HepG2 (cell line): ENCODE results near the gene MDP1. TPM values are rescaled to one million over a fixed set of nuclear protein-coding genes. Genes with fewer than 3 reads are reported as not detected.

ENCODE experiments used
- ARNT2 ChIP-seq: sonication (generic); formaldehyde crosslinking; IDR thresholded peaks from 2 replicates; pipeline ENCODE4 v1.8.0; 2022; ENCODE audit warnings: mild to moderate bottlenecking, low read depth, missing genetic modification reagents, moderate library complexity
- CEBPB ChIP-seq: IDR thresholded peaks from 2 replicates; pipeline ENCODE4 v1.6.1; 2011; ENCODE audit warnings: low read depth, low read length, improper control_type of control experiment, borderline replicate concordance
- CHD4 ChIP-seq: fragments of 200-600 bp; sonication (generic); IDR thresholded peaks from 2 replicates; pipeline ENCODE4 v1.7.0; 2017; ENCODE audit warnings: mild to moderate bottlenecking, low read length, borderline replicate concordance
- DNMT3B ChIP-seq: conservative IDR thresholded peaks from 2 replicates; pipeline ENCODE4 v1.6.1; 2016; ENCODE audit warnings: missing biosample characterization, control low read depth
- JUNB ChIP-seq: sonication (generic); formaldehyde crosslinking; IDR thresholded peaks from 2 replicates; pipeline ENCODE4 v1.8.0; 2022; ENCODE audit warnings: missing genetic modification reagents, mild to moderate bottlenecking, borderline replicate concordance
- KDM6A ChIP-seq: IDR thresholded peaks from 2 replicates; pipeline ENCODE4 v1.6.1; 2016; ENCODE audit warnings: low read depth
- SRY ChIP-seq: sonication (generic); formaldehyde crosslinking; IDR thresholded peaks from 2 replicates; pipeline ENCODE4 v1.8.0; 2022; ENCODE audit warnings: mild to moderate bottlenecking, missing genetic modification reagents
- TBX3 ChIP-seq: fragments of 450-650 bp; IDR thresholded peaks from 2 replicates; pipeline ENCODE4 v1.6.1; 2017; ENCODE audit warnings: antibody characterized with exemption, mild to moderate bottlenecking, inconsistent platforms, borderline replicate concordance
- ZBTB25 ChIP-seq: IDR thresholded peaks from 2 replicates; pipeline ENCODE4 v1.6.1; 2018; ENCODE audit warnings: missing genetic modification reagents
- ZNF280D ChIP-seq: sonication (generic); formaldehyde crosslinking; IDR thresholded peaks from 2 replicates; pipeline ENCODE4 v1.5.1; 2020; ENCODE audit warnings: mild to moderate bottlenecking, missing genetic modification reagents
- ZNF329 ChIP-seq: sonication (generic); formaldehyde crosslinking; IDR thresholded peaks from 2 replicates; pipeline ENCODE4 v1.9.0; 2021; ENCODE audit warnings: low read depth, mild to moderate bottlenecking, missing genetic modification reagents
- ZNF354B ChIP-seq: sonication (generic); formaldehyde crosslinking; IDR thresholded peaks from 2 replicates; pipeline ENCODE4 v1.8.0; 2022; ENCODE audit warnings: mild to moderate bottlenecking, missing genetic modification reagents
- ZNF687 ChIP-seq: sonication (generic); formaldehyde crosslinking; IDR thresholded peaks from 2 replicates; pipeline ENCODE4 v1.5.1; 2020; ENCODE audit warnings: mild to moderate bottlenecking, missing genetic modification reagents, moderate library complexity
- ZNF83 ChIP-seq: sonication (generic); formaldehyde crosslinking; IDR thresholded peaks from 2 replicates; pipeline ENCODE4 v1.4.0; 2020; ENCODE audit warnings: missing genetic modification reagents, mild to moderate bottlenecking, borderline replicate concordance
- polyA plus RNA-seq, 8 experiments: library from polyadenylated mRNA; depleted of rRNA in 3 of 8; stranded (reverse) in 7 of 8; unstranded in 1 of 8; fragments of >200 nt; fragmentation: Illumina TruSeq in 4 of 8; extraction: Trizol in 4 of 8; gene quantifications; 2 replicates each; pipeline versions ENCODE4 v1.2.1 to v1.2.3, GENCODE V29; 2011 to 2016; ENCODE audit warnings: low read depth in 4 of 8, missing spikeins in 1 of 8, mixed read lengths in 1 of 8; ENCODE audit not compliant: insufficient read depth in 1 of 8
- total RNA-seq, 5 experiments: library from RNA; depleted of rRNA; stranded (reverse); fragments of >200 nt; fragmentation: Illumina TruSeq; extraction: Trizol; gene quantifications; 2 replicates each; pipeline ENCODE4 v1.2.3, GENCODE V29; 2016; ENCODE audit warnings: low read depth in 1 of 5
- TF ChIP-seq, protein P1 (sequence below): sonication (generic); formaldehyde crosslinking; IDR thresholded peaks from 2 replicates; pipeline ENCODE4 v1.8.1; 2023; ENCODE audit warnings: mild to moderate bottlenecking, inconsistent platforms, moderate library complexity, missing genetic modification reagents, borderline replicate concordance
- TF ChIP-seq, protein P2 (sequence below): sonication (generic); formaldehyde crosslinking; IDR thresholded peaks from 2 replicates; pipeline ENCODE4 v1.4.0; 2020; ENCODE audit warnings: missing genetic modification reagents

The MDP1 gene
- total and polyA plus RNA-seq, 2 of the 13 experiments (the other 11 are each of a cell fraction or from before 2014, with no cell fraction given), result 44.1 to 48.7 TPM

GRCh38 chr14:24252289-24253124 lies 36.6 kb upstream of the MDP1 start (continued):
- TF ChIP-seq ARNT2 (0 out of 2 replicates have a peak, but pooled peaks have one; percentile 43), ZBTB25 (CRISPR knock-in tag) (peak; percentile 65; the same call in 1 of the 2 replicates), KDM6A (CRISPR knock-in tag) (peak; percentile 95), JUNB (CRISPR knock-in tag) (no peak), ZNF83 (peak; percentile 97; the same call in 1 of the 2 replicates), CEBPB (peak; percentile 50; the same call in 1 of the 2 replicates), ZNF354B (CRISPR knock-in tag) (0 out of 2 replicates have a peak, but pooled peaks have one; percentile 8), DNMT3B (0 out of 2 replicates have a peak, but pooled peaks have one; percentile 33), TBX3 (peak; percentile 58; the same call in 1 of the 2 replicates), SRY (CRISPR knock-in tag) (no peak), CHD4 (0 out of 2 replicates have a peak, but pooled peaks have one; percentile 22), ZNF280D (CRISPR knock-in tag) (peak; percentile 72; the same call in 1 of the 2 replicates), ZNF329 (CRISPR knock-in tag) (peak; percentile 49; the same call in 1 of the 2 replicates), ZNF687 (peak; percentile 95)
- TF ChIP-seq, protein P1, sequence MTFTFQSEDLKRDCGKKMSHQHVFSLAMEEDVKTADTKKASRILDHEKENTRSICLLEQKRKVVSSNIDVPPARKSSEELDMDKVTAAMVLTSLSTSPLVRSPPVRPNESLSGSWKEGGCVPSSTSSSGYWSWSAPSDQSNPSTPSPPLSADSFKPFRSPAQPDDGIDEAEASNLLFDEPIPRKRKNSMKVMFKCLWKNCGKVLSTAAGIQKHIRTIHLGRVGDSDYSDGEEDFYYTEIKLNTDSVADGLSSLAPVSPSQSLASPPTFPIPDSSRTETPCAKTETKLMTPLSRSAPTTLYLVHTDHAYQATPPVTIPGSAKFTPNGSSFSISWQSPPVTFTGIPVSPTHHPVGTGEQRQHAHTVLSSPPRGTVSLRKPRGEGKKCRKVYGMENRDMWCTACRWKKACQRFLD (CRISPR knock-in tag), result 0 out of 2 replicates have a peak, but pooled peaks have one; percentile 67
- TF ChIP-seq, protein P2, sequence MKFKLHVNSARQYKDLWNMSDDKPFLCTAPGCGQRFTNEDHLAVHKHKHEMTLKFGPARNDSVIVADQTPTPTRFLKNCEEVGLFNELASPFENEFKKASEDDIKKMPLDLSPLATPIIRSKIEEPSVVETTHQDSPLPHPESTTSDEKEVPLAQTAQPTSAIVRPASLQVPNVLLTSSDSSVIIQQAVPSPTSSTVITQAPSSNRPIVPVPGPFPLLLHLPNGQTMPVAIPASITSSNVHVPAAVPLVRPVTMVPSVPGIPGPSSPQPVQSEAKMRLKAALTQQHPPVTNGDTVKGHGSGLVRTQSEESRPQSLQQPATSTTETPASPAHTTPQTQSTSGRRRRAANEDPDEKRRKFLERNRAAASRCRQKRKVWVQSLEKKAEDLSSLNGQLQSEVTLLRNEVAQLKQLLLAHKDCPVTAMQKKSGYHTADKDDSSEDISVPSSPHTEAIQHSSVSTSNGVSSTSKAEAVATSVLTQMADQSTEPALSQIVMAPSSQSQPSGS (CRISPR knock-in tag), result peak; percentile 50; the same call in 1 of the 2 replicates
